Body of pancreas (tissue), 4 donors: ENCODE results near the gene GOT1.

Experiments
- POLR2A ChIP-seq, 3 donors: fragments of 450-650 bp; IDR thresholded peaks; one replicate each; pipeline ENCODE4 v1.6.1; 2016; ENCODE audit warnings: antibody characterized with exemption in 3 of 3, mild to moderate bottlenecking in 2 of 3
- TF ChIP-seq, protein P1 (sequence below), 7 experiments: fragments of 450-650 bp in 4 of 7; fragments of 200-600 bp in 3 of 7; sonication (generic) in 3 of 7; IDR thresholded peaks; one replicate each; pipeline ENCODE4 v1.5.1; 2016 to 2019; ENCODE audit warnings: antibody characterized with exemption in 7 of 7

DNA sequence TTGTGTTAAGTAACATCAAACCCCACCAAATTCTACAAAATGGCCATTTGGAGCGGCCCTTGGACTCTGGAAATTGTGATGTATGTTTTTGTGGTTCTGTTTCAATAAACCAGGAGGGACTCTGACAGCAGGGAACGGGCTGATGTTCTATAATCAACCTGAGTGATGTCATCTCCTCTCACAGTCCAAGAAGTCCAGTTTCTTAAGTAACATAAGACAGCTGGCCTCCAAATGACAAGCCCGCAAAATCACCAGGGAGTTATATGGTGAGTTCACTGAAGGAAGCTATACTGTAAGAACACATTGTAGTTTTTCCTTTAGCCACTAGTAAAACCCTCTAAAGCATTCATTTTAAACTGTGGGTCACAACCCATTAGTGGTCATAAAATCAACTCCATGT, 34.0 kb downstream of the GOT1 start:
- TF ChIP-seq, protein P1, sequence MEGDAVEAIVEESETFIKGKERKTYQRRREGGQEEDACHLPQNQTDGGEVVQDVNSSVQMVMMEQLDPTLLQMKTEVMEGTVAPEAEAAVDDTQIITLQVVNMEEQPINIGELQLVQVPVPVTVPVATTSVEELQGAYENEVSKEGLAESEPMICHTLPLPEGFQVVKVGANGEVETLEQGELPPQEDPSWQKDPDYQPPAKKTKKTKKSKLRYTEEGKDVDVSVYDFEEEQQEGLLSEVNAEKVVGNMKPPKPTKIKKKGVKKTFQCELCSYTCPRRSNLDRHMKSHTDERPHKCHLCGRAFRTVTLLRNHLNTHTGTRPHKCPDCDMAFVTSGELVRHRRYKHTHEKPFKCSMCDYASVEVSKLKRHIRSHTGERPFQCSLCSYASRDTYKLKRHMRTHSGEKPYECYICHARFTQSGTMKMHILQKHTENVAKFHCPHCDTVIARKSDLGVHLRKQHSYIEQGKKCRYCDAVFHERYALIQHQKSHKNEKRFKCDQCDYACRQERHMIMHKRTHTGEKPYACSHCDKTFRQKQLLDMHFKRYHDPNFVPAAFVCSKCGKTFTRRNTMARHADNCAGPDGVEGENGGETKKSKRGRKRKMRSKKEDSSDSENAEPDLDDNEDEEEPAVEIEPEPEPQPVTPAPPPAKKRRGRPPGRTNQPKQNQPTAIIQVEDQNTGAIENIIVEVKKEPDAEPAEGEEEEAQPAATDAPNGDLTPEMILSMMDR (IDR thresholded peaks at IDR 0.05): no peak
- no peak for TF ChIP-seq POLR2A (IDR thresholded peaks at IDR 0.05)
